ENCODE results near the gene MRPL46. TPM values are rescaled to one million over a fixed set of nuclear protein-coding genes. Genes with fewer than 3 reads are reported as not detected.

Gene MRPL46
- total RNA-seq, 3 donors from 2014 or later = 24.9 to 29.3 (median 27.7) TPM

DNA sequence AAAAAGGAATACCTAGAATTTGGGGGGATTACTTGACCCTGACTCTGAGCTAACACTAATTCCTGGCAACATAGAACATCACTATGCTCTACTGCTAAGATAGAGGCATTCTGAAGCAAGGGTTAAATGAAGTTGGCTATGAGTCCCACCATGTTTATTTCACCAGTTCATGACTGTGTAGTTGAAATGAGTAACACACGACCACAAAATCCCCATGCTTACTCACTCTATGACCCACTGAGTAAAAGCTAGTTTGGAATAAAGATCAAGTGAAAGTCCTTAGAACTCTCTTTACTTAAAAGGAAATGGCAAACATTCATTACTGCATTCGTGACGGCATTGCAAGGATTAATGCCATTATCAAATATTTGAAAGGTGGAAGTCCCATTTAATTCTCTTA lies 47.4 kb downstream of the MRPL46 start:
- no peak for ATAC-seq
- Histone ChIP-seq H3K4me1 (ENCODE audit: low read depth) (no peaks in the 10 kb centered on the region), H3K4me3 (no peak overlapping the region), H3K9me3 (no peaks in the 10 kb centered on the region), H3K36me3 (ENCODE audit: low read depth) (no peaks in the 10 kb centered on the region)
- intact Hi-C loops (cut with DNase I, micrococcal nuclease) = no loop called here
- TF ChIP-seq CTCF (IDR thresholded peaks at IDR 0.05) = no peak
- no peak for DNase-seq

Other genes with a start within 250 kb of the MRPL46 start
- 1 to 10 TPM in 2 of 3 donors, under 1 TPM in 1; 0.78 to 2.8 (median 2.1) TPM for gene NTRK3, start 210.6 kb downstream of the MRPL46 start, total RNA-seq
- 10 to 100 TPM; 44.7 to 54.6 (median 52.6) TPM for gene MRPS11, start 320 bp upstream of the MRPL46 start, total RNA-seq
- 1 to 10 TPM; 3.9 to 8.4 (median 7.3) TPM for gene DET1, start 79.3 kb upstream of the MRPL46 start, total RNA-seq
- gene AEN, start 154.0 kb upstream of the MRPL46 start, total RNA-seq = 10 to 100 TPM in 2 of 3 donors, 1 to 10 TPM in 1; 8.9 to 22.6 (median 13.3) TPM
- gene ISG20, start 171.6 kb upstream of the MRPL46 start, total RNA-seq = 10 to 100 TPM; 32.2 to 69.0 (median 55.4) TPM

Data from mucosa of descending colon (tissue), 3 donors.